ENCODE results near the gene SS18L1.

DNA sequence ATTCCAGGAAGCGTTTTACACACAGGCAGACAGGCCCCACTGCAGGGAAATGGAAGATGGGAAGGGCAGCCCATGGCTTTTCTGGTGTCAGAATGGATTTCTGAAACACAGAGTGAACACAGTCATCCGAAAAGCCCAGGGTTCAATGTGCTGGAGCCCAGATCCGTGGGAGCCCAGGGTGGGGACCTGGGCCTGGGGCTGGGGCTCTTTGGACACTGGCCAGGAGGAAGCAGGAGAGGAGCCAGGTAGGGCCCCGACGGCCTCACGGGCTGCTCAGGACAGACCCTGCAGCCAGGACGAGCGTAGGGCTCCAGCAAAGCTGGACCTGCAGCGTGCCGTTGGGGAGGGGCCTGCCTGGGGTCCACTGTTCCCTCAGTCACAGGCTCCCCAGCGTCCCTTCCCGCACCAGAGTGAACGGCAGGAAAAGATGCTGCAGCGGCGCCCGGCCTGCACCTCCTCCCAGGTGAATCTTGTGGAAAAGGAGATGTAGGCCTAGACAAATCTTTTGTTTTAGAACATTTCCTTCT lies 45.6 kb upstream of the SS18L1 start:
- TF ChIP-seq, protein P1, sequence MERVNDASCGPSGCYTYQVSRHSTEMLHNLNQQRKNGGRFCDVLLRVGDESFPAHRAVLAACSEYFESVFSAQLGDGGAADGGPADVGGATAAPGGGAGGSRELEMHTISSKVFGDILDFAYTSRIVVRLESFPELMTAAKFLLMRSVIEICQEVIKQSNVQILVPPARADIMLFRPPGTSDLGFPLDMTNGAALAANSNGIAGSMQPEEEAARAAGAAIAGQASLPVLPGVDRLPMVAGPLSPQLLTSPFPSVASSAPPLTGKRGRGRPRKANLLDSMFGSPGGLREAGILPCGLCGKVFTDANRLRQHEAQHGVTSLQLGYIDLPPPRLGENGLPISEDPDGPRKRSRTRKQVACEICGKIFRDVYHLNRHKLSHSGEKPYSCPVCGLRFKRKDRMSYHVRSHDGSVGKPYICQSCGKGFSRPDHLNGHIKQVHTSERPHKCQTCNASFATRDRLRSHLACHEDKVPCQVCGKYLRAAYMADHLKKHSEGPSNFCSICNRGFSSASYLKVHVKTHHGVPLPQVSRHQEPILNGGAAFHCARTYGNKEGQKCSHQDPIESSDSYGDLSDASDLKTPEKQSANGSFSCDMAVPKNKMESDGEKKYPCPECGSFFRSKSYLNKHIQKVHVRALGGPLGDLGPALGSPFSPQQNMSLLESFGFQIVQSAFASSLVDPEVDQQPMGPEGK (CRISPR knock-in tag; IDR thresholded peaks at IDR 0.05; ENCODE audit: borderline replicate concordance): no peak
- no peak for TF ChIP-seq CSDC2 (CRISPR knock-in tag; IDR thresholded peaks at IDR 0.05)
- TF ChIP-seq ZNF565 (CRISPR knock-in tag; conservative IDR thresholded peaks at IDR 0.05; ENCODE audit: low read depth): no peak
- no peak for TF ChIP-seq ZFP3 (CRISPR knock-in tag; IDR thresholded peaks at IDR 0.05)
- TF ChIP-seq, protein P2, sequence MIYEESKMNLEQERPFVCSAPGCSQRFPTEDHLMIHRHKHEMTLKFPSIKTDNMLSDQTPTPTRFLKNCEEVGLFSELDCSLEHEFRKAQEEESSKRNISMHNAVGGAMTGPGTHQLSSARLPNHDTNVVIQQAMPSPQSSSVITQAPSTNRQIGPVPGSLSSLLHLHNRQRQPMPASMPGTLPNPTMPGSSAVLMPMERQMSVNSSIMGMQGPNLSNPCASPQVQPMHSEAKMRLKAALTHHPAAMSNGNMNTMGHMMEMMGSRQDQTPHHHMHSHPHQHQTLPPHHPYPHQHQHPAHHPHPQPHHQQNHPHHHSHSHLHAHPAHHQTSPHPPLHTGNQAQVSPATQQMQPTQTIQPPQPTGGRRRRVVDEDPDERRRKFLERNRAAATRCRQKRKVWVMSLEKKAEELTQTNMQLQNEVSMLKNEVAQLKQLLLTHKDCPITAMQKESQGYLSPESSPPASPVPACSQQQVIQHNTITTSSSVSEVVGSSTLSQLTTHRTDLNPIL (CRISPR knock-in tag; IDR thresholded peaks at IDR 0.05; ENCODE audit: low read depth): no peak
- TF ChIP-seq, protein P3, sequence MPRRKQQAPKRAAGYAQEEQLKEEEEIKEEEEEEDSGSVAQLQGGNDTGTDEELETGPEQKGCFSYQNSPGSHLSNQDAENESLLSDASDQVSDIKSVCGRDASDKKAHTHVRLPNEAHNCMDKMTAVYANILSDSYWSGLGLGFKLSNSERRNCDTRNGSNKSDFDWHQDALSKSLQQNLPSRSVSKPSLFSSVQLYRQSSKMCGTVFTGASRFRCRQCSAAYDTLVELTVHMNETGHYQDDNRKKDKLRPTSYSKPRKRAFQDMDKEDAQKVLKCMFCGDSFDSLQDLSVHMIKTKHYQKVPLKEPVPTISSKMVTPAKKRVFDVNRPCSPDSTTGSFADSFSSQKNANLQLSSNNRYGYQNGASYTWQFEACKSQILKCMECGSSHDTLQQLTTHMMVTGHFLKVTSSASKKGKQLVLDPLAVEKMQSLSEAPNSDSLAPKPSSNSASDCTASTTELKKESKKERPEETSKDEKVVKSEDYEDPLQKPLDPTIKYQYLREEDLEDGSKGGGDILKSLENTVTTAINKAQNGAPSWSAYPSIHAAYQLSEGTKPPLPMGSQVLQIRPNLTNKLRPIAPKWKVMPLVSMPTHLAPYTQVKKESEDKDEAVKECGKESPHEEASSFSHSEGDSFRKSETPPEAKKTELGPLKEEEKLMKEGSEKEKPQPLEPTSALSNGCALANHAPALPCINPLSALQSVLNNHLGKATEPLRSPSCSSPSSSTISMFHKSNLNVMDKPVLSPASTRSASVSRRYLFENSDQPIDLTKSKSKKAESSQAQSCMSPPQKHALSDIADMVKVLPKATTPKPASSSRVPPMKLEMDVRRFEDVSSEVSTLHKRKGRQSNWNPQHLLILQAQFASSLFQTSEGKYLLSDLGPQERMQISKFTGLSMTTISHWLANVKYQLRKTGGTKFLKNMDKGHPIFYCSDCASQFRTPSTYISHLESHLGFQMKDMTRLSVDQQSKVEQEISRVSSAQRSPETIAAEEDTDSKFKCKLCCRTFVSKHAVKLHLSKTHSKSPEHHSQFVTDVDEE (CRISPR knock-in tag; IDR thresholded peaks at IDR 0.05): no peak
- no peak for TF ChIP-seq ARNTL (CRISPR knock-in tag; IDR thresholded peaks at IDR 0.05; ENCODE audit: borderline replicate concordance, low read depth)
- TF ChIP-seq, protein P4, sequence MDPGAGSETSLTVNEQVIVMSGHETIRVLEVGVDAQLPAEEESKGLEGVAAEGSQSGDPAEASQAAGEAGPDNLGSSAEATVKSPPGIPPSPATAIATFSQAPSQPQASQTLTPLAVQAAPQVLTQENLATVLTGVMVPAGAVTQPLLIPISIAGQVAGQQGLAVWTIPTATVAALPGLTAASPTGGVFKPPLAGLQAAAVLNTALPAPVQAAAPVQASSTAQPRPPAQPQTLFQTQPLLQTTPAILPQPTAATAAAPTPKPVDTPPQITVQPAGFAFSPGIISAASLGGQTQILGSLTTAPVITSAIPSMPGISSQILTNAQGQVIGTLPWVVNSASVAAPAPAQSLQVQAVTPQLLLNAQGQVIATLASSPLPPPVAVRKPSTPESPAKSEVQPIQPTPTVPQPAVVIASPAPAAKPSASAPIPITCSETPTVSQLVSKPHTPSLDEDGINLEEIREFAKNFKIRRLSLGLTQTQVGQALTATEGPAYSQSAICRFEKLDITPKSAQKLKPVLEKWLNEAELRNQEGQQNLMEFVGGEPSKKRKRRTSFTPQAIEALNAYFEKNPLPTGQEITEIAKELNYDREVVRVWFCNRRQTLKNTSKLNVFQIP (CRISPR knock-in tag; IDR thresholded peaks at IDR 0.05; ENCODE audit: borderline replicate concordance, low read depth): no peak

Data from SK-N-SH treated with all-trans-retinoic acid at 6 μM for 48 hours (cell line).